CD4-positive, alpha-beta T cell (primary cell): Measurements from ENCODE around the gene ADAMTS7. TPM values are rescaled to one million over a fixed set of nuclear protein-coding genes. Genes with fewer than 3 reads are reported as not detected.

Experiments
- ATAC-seq: fragments of 200-7000 bp; cut with Tn5 transposase; one replicate; pipeline ENCODE4 v1.10.0; 2022; ENCODE audit warnings: mild to moderate bottlenecking; ENCODE audit not compliant: poor library complexity
- CTCF ChIA-PET: fragments of 350-600 bp; sonication (Branson Sonifier 250); formaldehyde crosslinking; loops from one replicate; lab custom pipeline; 2021; ENCODE audit warnings: antibody characterized with exemption, inconsistent platforms; lab: Charles Lee
- POLR2A ChIA-PET: fragments of 350-600 bp; sonication (Branson Sonifier 250); formaldehyde crosslinking; loops from one replicate; lab custom pipeline; 2021; ENCODE audit warnings: antibody characterized with exemption, inconsistent platforms; lab: Charles Lee
- DNase-seq, 14 experiments: peaks; one replicate each; pipeline ENCODE4 v3.0.0-alpha.2; 2013 to 2020; ENCODE audit warnings: mixed read lengths in 2 of 14
- H3K27ac ChIP-seq, 2 donors: one replicate each; pipeline versions ENCODE4 v1.5.1 to v1.7.0; 2013; ENCODE audit warnings: low read length in 2 of 2, low read depth in 1 of 2, mild to moderate bottlenecking in 1 of 2
- H3K27me3 ChIP-seq, 2 experiments: 1 replicate in 1 of 2; 2 replicates in 1 of 2; pipeline versions ENCODE4 v1.6.1 to v1.7.0; 2013; ENCODE audit warnings: low read length in 2 of 2, control low read depth in 1 of 2, mild to moderate bottlenecking in 1 of 2, moderate library complexity in 1 of 2; ENCODE audit not compliant: insufficient read depth in 2 of 2, control insufficient read depth in 1 of 2
- H3K36me3 ChIP-seq: one replicate; pipeline ENCODE4 v1.6.1; 2013; ENCODE audit warnings: low read length, control low read depth; ENCODE audit not compliant: insufficient read depth
- H3K4me1 ChIP-seq: one replicate; pipeline ENCODE4 v1.6.1; 2013; ENCODE audit warnings: low read length, control low read depth; ENCODE audit not compliant: insufficient read depth
- H3K4me3 ChIP-seq: one replicate; pipeline ENCODE4 v1.5.1; 2013; ENCODE audit warnings: mild to moderate bottlenecking, low read length, moderate library complexity
- H3K9me3 ChIP-seq, 2 experiments: 1 replicate in 1 of 2; 2 replicates in 1 of 2; pipeline versions ENCODE4 v1.6.1 to v1.7.0; 2013; ENCODE audit warnings: low read length in 2 of 2, mild to moderate bottlenecking in 2 of 2, control low read depth in 1 of 2, moderate library complexity in 1 of 2; ENCODE audit not compliant: control insufficient read depth in 1 of 2, insufficient read depth in 1 of 2
- H3K27ac Mint-ChIP-seq: one replicate; pipeline ENCODE4 v1.8.0; 2020; ENCODE audit warnings: mixed read lengths
- H3K27me3 Mint-ChIP-seq: one replicate; pipeline ENCODE4 v1.8.0; 2021; ENCODE audit warnings: mixed read lengths
- H3K36me3 Mint-ChIP-seq: one replicate; pipeline ENCODE4 v1.8.0; 2021; ENCODE audit warnings: low read depth, mixed read lengths
- H3K4me1 Mint-ChIP-seq: one replicate; pipeline ENCODE4 v1.8.0; 2021; ENCODE audit warnings: low read depth, mixed read lengths
- H3K4me3 Mint-ChIP-seq: one replicate; pipeline ENCODE4 v1.8.0; 2020; ENCODE audit warnings: mild to moderate bottlenecking, mixed read lengths
- H3K9me3 Mint-ChIP-seq: one replicate; pipeline ENCODE4 v1.8.0; 2020; ENCODE audit warnings: mixed read lengths
- intact Hi-C, 2 experiments: fragments of 100-400 bp; cut with DNase I in 1 of 2; cut with micrococcal nuclease in 1 of 2; formaldehyde crosslinking; loops; one replicate each; pipeline versions ENCODE4 v1.15.1 to v1.9.0; 2023 to 2025; cut with DNase I, micrococcal nuclease
- total RNA-seq, 174 experiments: library from RNA in 2 of 174; stranded (reverse) in 2 of 174; gene quantifications; one replicate each; pipeline ENCODE4 v1.2.3 and lab custom pipeline; 2021 to 2026
- TF ChIP-seq, protein P1 (sequence below): fragments of 200-600 bp; IDR thresholded peaks from one replicate; pipeline ENCODE4 v1.8.0; 2022; ENCODE audit warnings: antibody characterized with exemption, mild to moderate bottlenecking

Gene ADAMTS7
- total RNA-seq, 2 experiments from 2014 or later = 0.11 to 0.30 TPM

DNA sequence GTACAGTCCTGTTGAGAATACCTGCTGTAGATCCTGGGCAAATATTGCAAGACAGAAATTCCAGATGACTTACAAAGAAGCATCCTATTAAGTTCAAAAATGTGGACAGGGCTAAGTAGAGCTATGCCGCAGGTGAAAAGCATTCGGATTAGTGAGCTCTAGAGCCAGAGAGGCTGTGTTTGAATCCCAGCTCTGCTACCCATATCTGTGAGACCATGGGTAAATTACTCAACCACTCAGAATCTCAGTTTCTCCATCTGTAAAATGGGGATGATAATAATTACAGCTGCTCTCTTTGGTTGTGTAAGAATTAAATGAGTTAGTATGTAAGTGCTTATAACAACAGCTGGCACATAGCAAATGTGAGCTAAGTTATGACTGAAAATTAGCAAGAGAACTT, 3.9 kb downstream of the ADAMTS7 start:
- POLR2A ChIA-PET = no interaction called here

GRCh38 chr15:78804391-78804792, 6.9 kb downstream of the ADAMTS7 start:
- CTCF ChIA-PET = no interaction called here
- H3K9me3 Mint-ChIP-seq = no peaks in the 10 kb centered on the region
- Histone ChIP-seq H3K36me3 (no peaks in the 10 kb centered on the region), H3K4me3 (no peak overlapping the region), H3K9me3 (peaks cover 10 to 15% of the 10 kb centered on the region in 2 experiments), H3K27me3 (peaks cover 5 to 7% of the 10 kb centered on the region in 2 experiments), H3K4me1 (no peaks in the 10 kb centered on the region), H3K27ac (no peak overlapping the region)
- no peaks in the 10 kb centered on the region for H3K36me3 Mint-ChIP-seq
- H3K27me3 Mint-ChIP-seq = peaks cover 14% of the 10 kb centered on the region
- no peak for DNase-seq
- POLR2A ChIA-PET = no interaction called here
- intact Hi-C loops = no loop called here
- H3K4me1 Mint-ChIP-seq = no peaks in the 10 kb centered on the region
- TF ChIP-seq, protein P1, sequence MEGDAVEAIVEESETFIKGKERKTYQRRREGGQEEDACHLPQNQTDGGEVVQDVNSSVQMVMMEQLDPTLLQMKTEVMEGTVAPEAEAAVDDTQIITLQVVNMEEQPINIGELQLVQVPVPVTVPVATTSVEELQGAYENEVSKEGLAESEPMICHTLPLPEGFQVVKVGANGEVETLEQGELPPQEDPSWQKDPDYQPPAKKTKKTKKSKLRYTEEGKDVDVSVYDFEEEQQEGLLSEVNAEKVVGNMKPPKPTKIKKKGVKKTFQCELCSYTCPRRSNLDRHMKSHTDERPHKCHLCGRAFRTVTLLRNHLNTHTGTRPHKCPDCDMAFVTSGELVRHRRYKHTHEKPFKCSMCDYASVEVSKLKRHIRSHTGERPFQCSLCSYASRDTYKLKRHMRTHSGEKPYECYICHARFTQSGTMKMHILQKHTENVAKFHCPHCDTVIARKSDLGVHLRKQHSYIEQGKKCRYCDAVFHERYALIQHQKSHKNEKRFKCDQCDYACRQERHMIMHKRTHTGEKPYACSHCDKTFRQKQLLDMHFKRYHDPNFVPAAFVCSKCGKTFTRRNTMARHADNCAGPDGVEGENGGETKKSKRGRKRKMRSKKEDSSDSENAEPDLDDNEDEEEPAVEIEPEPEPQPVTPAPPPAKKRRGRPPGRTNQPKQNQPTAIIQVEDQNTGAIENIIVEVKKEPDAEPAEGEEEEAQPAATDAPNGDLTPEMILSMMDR = no peak
- no peak overlapping the region for H3K27ac Mint-ChIP-seq
- H3K4me3 Mint-ChIP-seq = no peak overlapping the region
- ATAC-seq = no peak

More for the DNA sequence above, 3.9 kb downstream of the ADAMTS7 start:
- intact Hi-C loops = no loop called here
- Mint-ChIP-seq H3K4me1 (peaks cover 10% of the 10 kb centered on the region), H3K9me3 (no peaks in the 10 kb centered on the region), H3K4me3 (no peak overlapping the region), H3K27ac (no peak overlapping the region), H3K36me3 (no peaks in the 10 kb centered on the region), H3K27me3 (peaks cover 33% of the 10 kb centered on the region)
- TF ChIP-seq, protein P1 = no peak
- peaks cover 11 to 30% of the 10 kb centered on the region in 2 experiments for H3K9me3 ChIP-seq
- ATAC-seq (no peak), DNase-seq (no peak)
- no peaks in the 10 kb centered on the region for H3K36me3 ChIP-seq
- peaks cover 20% of the 10 kb centered on the region for H3K4me1 ChIP-seq
- peaks cover 24 to 34% of the 10 kb centered on the region in 2 experiments for H3K27me3 ChIP-seq
- no peak overlapping the region for H3K27ac ChIP-seq
- H3K4me3 ChIP-seq = no peak overlapping the region
- CTCF ChIA-PET = no interaction called here

DNA sequence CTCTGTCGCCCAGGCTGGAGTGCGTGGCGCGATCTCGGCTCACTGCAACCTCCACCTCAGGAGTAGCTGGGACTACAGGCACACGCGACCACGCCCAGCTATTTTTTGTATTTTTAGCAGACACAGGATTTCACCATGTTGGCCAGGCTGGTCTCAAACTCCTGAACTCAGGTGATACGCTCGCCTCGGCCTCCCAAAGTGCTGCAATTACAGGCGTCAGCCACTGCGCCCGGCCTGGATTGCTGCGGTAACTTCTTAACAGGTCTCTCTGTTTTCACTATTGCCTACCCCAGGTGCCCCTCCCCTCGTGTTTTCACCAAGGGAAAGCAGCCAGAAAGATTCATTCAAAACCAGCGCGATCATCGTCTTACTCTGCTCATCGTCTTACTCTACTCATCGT, 10.5 kb downstream of the ADAMTS7 start:
- H3K4me3 Mint-ChIP-seq = no peak overlapping the region
- Histone ChIP-seq H3K9me3 (peaks cover 0 to 5% of the 10 kb centered on the region in 2 experiments), H3K36me3 (no peaks in the 10 kb centered on the region), H3K27ac (no peak overlapping the region), H3K4me1 (no peaks in the 10 kb centered on the region), H3K27me3 (no peaks in the 10 kb centered on the region), H3K4me3 (no peak overlapping the region)
- no peak for ATAC-seq
- intact Hi-C loops = no loop called here
- H3K9me3 Mint-ChIP-seq = no peaks in the 10 kb centered on the region
- H3K27ac Mint-ChIP-seq = no peak overlapping the region
- no peaks in the 10 kb centered on the region for H3K36me3 Mint-ChIP-seq
- DNase-seq = no peak
- POLR2A ChIA-PET = no interaction called here
- TF ChIP-seq, protein P1 = no peak
- CTCF ChIA-PET = no interaction called here
- no peaks in the 10 kb centered on the region for H3K27me3 Mint-ChIP-seq
- no peaks in the 10 kb centered on the region for H3K4me1 Mint-ChIP-seq
